Measurements from ENCODE around the gene SLC27A4.

- TF ChIP-seq POLR2A (IDR thresholded peaks at IDR 0.05), result no peak
- no peak for TF ChIP-seq CTCF (IDR thresholded peaks at IDR 0.05)
Measured at GRCh38 chr9:128296340-128297220, 43.7 kb upstream of the SLC27A4 start.
